ENCODE data around the gene SRRM3.
"Not testable (repeated sequence)": the region's sequence is repeated elsewhere in the genome, so short reads cannot be mapped to it uniquely, and the experiment has no call there.

DNA sequence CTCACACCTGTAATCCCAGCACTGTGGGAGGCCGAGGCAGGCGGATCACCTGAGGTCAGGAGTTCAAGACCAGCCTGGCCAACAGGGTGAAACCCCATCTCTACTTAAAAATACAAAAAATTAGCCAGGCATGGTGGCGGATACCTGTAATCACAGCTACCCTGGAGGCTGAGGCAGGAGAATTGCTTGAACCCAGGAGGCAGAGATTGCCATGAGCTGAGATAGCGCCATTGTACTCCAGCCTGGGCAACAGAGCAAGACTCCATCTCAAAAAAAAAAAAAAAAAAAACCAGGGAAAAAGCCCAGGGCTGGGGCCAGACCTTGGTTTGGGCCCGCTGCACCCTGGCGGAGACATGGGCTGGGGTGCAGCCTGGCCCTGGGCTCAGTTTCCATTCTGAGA is 110.1 kb downstream of the SRRM3 start:
- TF ChIP-seq YY1 (IDR thresholded peaks at IDR 0.05; ENCODE audit: insufficient read depth, insufficient read length); SUZ12 (IDR thresholded peaks at IDR 0.05; ENCODE audit: extremely low read depth, insufficient read depth, insufficient read length); ZNF274 (IDR thresholded peaks at IDR 0.05; ENCODE audit: low read depth, low read length): not testable (repeated sequence)
